HCT116 (cell line): ENCODE data around the gene CSNK1G1. TPM values are rescaled to one million over a fixed set of nuclear protein-coding genes. Genes with fewer than 3 reads are reported as not detected.

ENCODE experiments used
- ATAC-seq: fragments of 200-7000 bp; cut with Tn5 transposase; 2 replicates; pipeline ENCODE4 v1.9.1; 2020; ENCODE audit warnings: mild to moderate bottlenecking, moderate library complexity
- BruUV-seq: library from RNA; stranded (reverse); fragments of 400-500 nt; replicated peaks from 2 replicates; lab custom pipeline; 2021; lab: Mats Ljungman, UMichigan
- CTCF ChIA-PET: fragments of 300-600 bp; sonication (Branson Sonifier 250); formaldehyde crosslinking; loops from one replicate; lab custom pipeline; 2021; ENCODE audit warnings: antibody characterized with exemption; lab: Charles Lee
- POLR2A ChIA-PET: fragments of 300-600, 350-600 bp; sonication (Branson Sonifier 250); formaldehyde crosslinking; loops from one replicate; lab custom pipeline; 2021; ENCODE audit warnings: antibody characterized with exemption; lab: Charles Lee
- RAD21 ChIA-PET, 2 experiments: fragments of 300-600 bp; sonication (Branson Sonifier 250); formaldehyde crosslinking; loops; one replicate each; lab custom pipeline; 2023; ENCODE audit warnings: low total read pairs in 2 of 2; ENCODE audit not compliant: uncharacterized antibody in 2 of 2, unreplicated experiment in 2 of 2, low non-redundant PET in 1 of 2; lab: Charles Lee
- DNase-seq: peaks from one replicate; pipeline ENCODE4 v3.0.0-alpha.2; 2010; ENCODE audit warnings: low read depth, low spot score
- H2AFZ ChIP-seq: fragments of 200-600 bp; shearing (Covaris generic), sonication (generic); 2 replicates; pipeline ENCODE4 v1.6.1; 2017; ENCODE audit warnings: low read depth, mixed run types, mixed read lengths, antibody characterized with exemption, low read length; ENCODE audit not compliant: poor library complexity, severe bottlenecking
- H3K27ac ChIP-seq: 2 replicates; pipeline ENCODE4 v1.5.1; 2012; ENCODE audit warnings: low read depth, low read length
- H3K27me3 ChIP-seq: fragments of 200-600 bp; sonication (generic); 2 replicates; pipeline ENCODE4 v1.6.1; 2016; ENCODE audit warnings: mixed run types, low read length, mixed read lengths; ENCODE audit not compliant: insufficient read depth
- H3K36me3 ChIP-seq, 2 experiments: fragments of 200-500 bp in 1 of 2; fragments of 200-600 bp in 1 of 2; sonication (Bioruptor generic) in 1 of 2; sonication (generic) in 1 of 2; 2 replicates each; pipeline versions ENCODE4 v1.5.1 to v1.6.1; 2014 to 2016; ENCODE audit warnings: low read length in 2 of 2, inconsistent platforms in 1 of 2, mixed read lengths in 1 of 2, mixed run types in 1 of 2; ENCODE audit not compliant: insufficient read depth in 2 of 2, control insufficient read depth in 1 of 2
- H3K4me1 ChIP-seq, 2 experiments: fragments of 200-600 bp in 1 of 2; sonication (generic) in 1 of 2; 2 replicates each; pipeline versions ENCODE4 v1.5.1 to v1.6.1; 2012 to 2017; ENCODE audit warnings: low read length in 2 of 2, inconsistent platforms in 1 of 2, mild to moderate bottlenecking in 1 of 2, mixed read lengths in 1 of 2, mixed run types in 1 of 2, moderate library complexity in 1 of 2; ENCODE audit not compliant: insufficient read depth in 2 of 2, control insufficient read depth in 1 of 2
- H3K4me2 ChIP-seq: fragments of 200-600 bp; sonication (generic); 2 replicates; pipeline ENCODE4 v1.6.1; 2017; ENCODE audit warnings: mixed run types, low read length, mixed read lengths
- H3K4me3 ChIP-seq, 2 experiments: fragments of 200-600 bp in 1 of 2; sonication (generic) in 1 of 2; replicated peaks in 1 of 2; 2 replicates each; pipeline ENCODE4 v1.5.1; 2011 to 2016; ENCODE audit warnings: low read length in 2 of 2, control low read depth in 1 of 2, low read depth in 1 of 2, mild to moderate bottlenecking in 1 of 2, mixed read lengths in 1 of 2, mixed run types in 1 of 2
- H3K79me2 ChIP-seq: fragments of 200-600 bp; sonication (generic); 2 replicates; pipeline ENCODE4 v1.6.1; 2017; ENCODE audit warnings: mild to moderate bottlenecking, mixed run types, low read length, moderate library complexity, mixed read lengths; ENCODE audit not compliant: insufficient read depth
- H3K9ac ChIP-seq: fragments of 200-600 bp; sonication (generic); 2 replicates; pipeline ENCODE4 v1.6.1; 2016; ENCODE audit warnings: low read length, mixed read lengths
- H3K9me2 ChIP-seq: fragments of 200-600 bp; sonication (generic), shearing (Covaris generic); 2 replicates; pipeline ENCODE4 v1.6.1; 2017; ENCODE audit warnings: mixed run types, mild to moderate bottlenecking, moderate library complexity; ENCODE audit not compliant: insufficient read depth
- H3K9me3 ChIP-seq, 2 experiments: fragments of 200-500 bp in 1 of 2; fragments of 200-600 bp in 1 of 2; sonication (Bioruptor generic) in 1 of 2; sonication (generic) in 1 of 2; 2 replicates each; pipeline ENCODE4 v1.6.1; 2014 to 2017; ENCODE audit warnings: low read length in 2 of 2, mixed read lengths in 2 of 2, inconsistent platforms in 1 of 2, low read depth in 1 of 2, mild to moderate bottlenecking in 1 of 2, mixed run types in 1 of 2, moderate library complexity in 1 of 2; ENCODE audit not compliant: control insufficient read depth in 1 of 2, insufficient read depth in 1 of 2
- H4K20me1 ChIP-seq: fragments of 200-600 bp; sonication (generic), shearing (Covaris generic); 2 replicates; pipeline ENCODE4 v1.6.1; 2017; ENCODE audit warnings: mixed run types, mild to moderate bottlenecking, moderate library complexity; ENCODE audit not compliant: insufficient read depth
- CBX3 ChIP-seq: IDR thresholded peaks from 2 replicates; pipeline ENCODE4 v1.6.1; 2012; ENCODE audit warnings: low read depth
- EGR1 ChIP-seq: IDR thresholded peaks from 2 replicates; pipeline ENCODE4 v1.6.1; 2012; ENCODE audit warnings: low read depth
- ELF1 ChIP-seq: IDR thresholded peaks from 2 replicates; pipeline ENCODE4 v1.6.1; 2012; ENCODE audit warnings: low read depth, borderline replicate concordance
- EZH2 ChIP-seq: fragments of 200-600 bp; sonication (generic); IDR thresholded peaks from 2 replicates; pipeline ENCODE4 v1.6.1; 2017; ENCODE audit warnings: antibody characterized with exemption, mixed run types
- EZH2phosphoT487 ChIP-seq: fragments of 200-600 bp; IDR thresholded peaks from 2 replicates; pipeline ENCODE4 v1.6.1; 2018; ENCODE audit warnings: antibody characterized with exemption, borderline replicate concordance
- JUND ChIP-seq: IDR thresholded peaks from 2 replicates; pipeline ENCODE4 v1.6.1; 2012
- POLR2A ChIP-seq: IDR thresholded peaks from 2 replicates; pipeline ENCODE4 v1.7.0; 2011; ENCODE audit warnings: borderline replicate concordance; ENCODE audit not compliant: insufficient read depth, insufficient read length; ENCODE audit errors: extremely low read depth
- POLR2AphosphoS5 ChIP-seq: IDR thresholded peaks from 2 replicates; pipeline ENCODE4 v1.6.1; 2011; ENCODE audit warnings: mild to moderate bottlenecking, low read depth, low read length, moderate library complexity
- RAD21 ChIP-seq: IDR thresholded peaks from 2 replicates; pipeline ENCODE4 v1.6.1; 2012; ENCODE audit warnings: low read depth, mild to moderate bottlenecking
- SIN3A ChIP-seq: IDR thresholded peaks from 2 replicates; pipeline ENCODE4 v1.6.1; 2012; ENCODE audit warnings: low read depth
- SRF ChIP-seq: IDR thresholded peaks from 2 replicates; pipeline ENCODE4 v1.6.1; 2012; ENCODE audit warnings: low read depth
- TCF7L2 ChIP-seq: IDR thresholded peaks from 2 replicates; pipeline ENCODE4 v1.7.0; 2011; ENCODE audit warnings: borderline replicate concordance, inconsistent platforms; ENCODE audit not compliant: insufficient read depth, insufficient read length; ENCODE audit errors: extremely low read depth
- YY1 ChIP-seq: IDR thresholded peaks from 2 replicates; pipeline ENCODE4 v1.6.1; 2011; ENCODE audit warnings: low read length, low read depth, moderate library complexity, mild to moderate bottlenecking; ENCODE audit not compliant: insufficient replicate concordance; ENCODE audit errors: extremely low read depth
- ZNF274 ChIP-seq: fragments of 200-500 bp; sonication (Bioruptor generic); IDR thresholded peaks from 2 replicates; pipeline ENCODE4 v1.6.1; 2014; ENCODE audit warnings: mild to moderate bottlenecking, low read depth, low read length, inconsistent platforms
- intact Hi-C: fragments of 100-400 bp; cut with micrococcal nuclease; formaldehyde crosslinking; loops from 2 replicates; pipeline ENCODE4 v1.10.0; 2022
- total RNA-seq: library from RNA; stranded (reverse); gene quantifications from one replicate; pipeline ENCODE4 v1.2.1, GENCODE V29; 2021; ENCODE audit not compliant: unreplicated experiment
- TF ChIP-seq, protein P1 (sequence below): IDR thresholded peaks from 2 replicates; pipeline ENCODE4 v1.6.1; 2012; ENCODE audit warnings: low read depth
- TF ChIP-seq, protein P2 (sequence below): IDR thresholded peaks from 2 replicates; pipeline ENCODE4 v1.6.1; 2012
- TF ChIP-seq, protein P3 (sequence below), 3 experiments: fragments of 200-600 bp in 1 of 3; sonication (generic) in 1 of 3; IDR thresholded peaks in 2 of 3; conservative IDR thresholded peaks in 1 of 3; 2 replicates each; pipeline ENCODE4 v1.5.1; 2012 to 2017; ENCODE audit warnings: low read depth in 2 of 3, low read length in 2 of 3, antibody characterized with exemption in 1 of 3, borderline replicate concordance in 1 of 3, control low read depth in 1 of 3, mild to moderate bottlenecking in 1 of 3, mixed read lengths in 1 of 3, mixed run types in 1 of 3, moderate library complexity in 1 of 3; ENCODE audit not compliant: insufficient read depth in 1 of 3
- TF ChIP-seq, protein P4 (sequence below): IDR thresholded peaks from 2 replicates; pipeline ENCODE4 v1.6.1; 2012

The CSNK1G1 gene
- total RNA-seq, 1 experiment from 2014 or later: 21.1 TPM

DNA sequence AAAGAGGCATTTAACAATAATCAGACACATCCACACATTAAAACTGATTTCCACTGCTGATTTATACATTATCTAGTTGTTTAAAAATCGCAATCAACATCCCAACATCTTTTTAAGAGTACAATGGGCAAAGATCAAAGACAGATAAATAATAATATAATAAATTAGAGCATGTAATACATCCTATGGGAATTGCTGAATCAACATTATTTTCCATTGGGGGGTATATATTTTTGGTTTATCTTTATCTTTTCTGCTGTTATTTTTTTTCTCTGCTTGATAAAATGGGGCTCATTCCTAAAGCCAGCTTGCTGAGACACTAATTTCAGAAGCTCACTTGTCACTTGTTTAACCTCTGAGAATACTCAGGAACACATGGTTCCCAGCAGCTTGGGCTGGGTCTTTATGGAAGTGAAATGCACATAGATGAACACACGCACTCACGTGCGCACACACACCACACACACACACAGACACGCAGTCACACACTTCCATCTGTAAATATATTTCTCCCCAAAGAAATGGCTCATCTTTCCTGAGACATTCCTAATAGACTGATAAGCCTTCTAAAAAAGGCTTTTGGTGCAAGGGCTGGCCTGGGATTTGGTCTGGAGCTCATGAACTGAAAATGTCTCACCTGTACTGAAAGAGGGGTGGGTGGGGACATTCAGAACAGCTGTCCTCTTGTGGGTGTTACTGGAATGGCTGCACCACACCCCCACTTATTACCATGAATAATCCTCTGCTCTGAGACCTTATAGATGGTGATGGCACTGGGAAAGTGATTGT is 189.7 kb downstream of the CSNK1G1 start (continued):
- no peak for TF ChIP-seq RAD21

DNA sequence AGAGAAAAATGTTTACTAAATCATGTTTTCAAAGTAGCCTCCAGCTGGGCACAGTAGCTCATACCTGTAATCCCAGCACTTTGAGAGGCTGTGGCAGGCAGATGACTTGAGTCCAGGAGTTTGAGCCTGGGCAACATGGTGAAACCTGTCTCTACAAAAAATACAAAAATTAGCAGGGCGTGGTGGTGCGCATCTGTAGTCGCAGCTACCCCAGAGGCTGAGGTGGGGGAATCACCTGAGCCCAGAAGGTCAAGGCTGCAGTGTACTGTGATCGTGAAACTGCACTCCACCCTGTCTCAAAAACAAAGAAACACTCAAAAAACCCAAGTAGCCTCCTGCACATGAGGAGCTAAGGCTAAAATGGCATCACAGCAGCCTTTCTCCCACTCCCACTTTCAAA is 191.5 kb downstream of the CSNK1G1 start:
- ChIA-PET POLR2A (no interaction called here), RAD21 (no interaction called here), CTCF (no interaction called here)
- H3K9ac ChIP-seq: no peak overlapping the region
- H2AFZ ChIP-seq: no peak overlapping the region
- peaks cover 4 to 14% of the 10 kb centered on the region in 2 experiments; a peak in 3 of 4 replicates for H3K4me1 ChIP-seq
- H3K4me2 ChIP-seq: no peak overlapping the region
- no peak overlapping the region for H3K4me3 ChIP-seq
- peaks cover 10 to 12% of the 10 kb centered on the region in 2 experiments for H3K36me3 ChIP-seq
- intact Hi-C loops: no loop called here
- ATAC-seq (no peak), DNase-seq (no peak)
- no peak overlapping the region for H3K27ac ChIP-seq
- H3K79me2 ChIP-seq: peaks cover 33% of the 10 kb centered on the region
- BruUV-seq: no TSS peak
- H3K27me3 ChIP-seq: no peaks in the 10 kb centered on the region
- H3K9me3 ChIP-seq: no peaks in the 10 kb centered on the region
- H4K20me1 ChIP-seq: no peaks in the 10 kb centered on the region
- no peaks in the 10 kb centered on the region for H3K9me2 ChIP-seq
- TF ChIP-seq, protein P1, sequence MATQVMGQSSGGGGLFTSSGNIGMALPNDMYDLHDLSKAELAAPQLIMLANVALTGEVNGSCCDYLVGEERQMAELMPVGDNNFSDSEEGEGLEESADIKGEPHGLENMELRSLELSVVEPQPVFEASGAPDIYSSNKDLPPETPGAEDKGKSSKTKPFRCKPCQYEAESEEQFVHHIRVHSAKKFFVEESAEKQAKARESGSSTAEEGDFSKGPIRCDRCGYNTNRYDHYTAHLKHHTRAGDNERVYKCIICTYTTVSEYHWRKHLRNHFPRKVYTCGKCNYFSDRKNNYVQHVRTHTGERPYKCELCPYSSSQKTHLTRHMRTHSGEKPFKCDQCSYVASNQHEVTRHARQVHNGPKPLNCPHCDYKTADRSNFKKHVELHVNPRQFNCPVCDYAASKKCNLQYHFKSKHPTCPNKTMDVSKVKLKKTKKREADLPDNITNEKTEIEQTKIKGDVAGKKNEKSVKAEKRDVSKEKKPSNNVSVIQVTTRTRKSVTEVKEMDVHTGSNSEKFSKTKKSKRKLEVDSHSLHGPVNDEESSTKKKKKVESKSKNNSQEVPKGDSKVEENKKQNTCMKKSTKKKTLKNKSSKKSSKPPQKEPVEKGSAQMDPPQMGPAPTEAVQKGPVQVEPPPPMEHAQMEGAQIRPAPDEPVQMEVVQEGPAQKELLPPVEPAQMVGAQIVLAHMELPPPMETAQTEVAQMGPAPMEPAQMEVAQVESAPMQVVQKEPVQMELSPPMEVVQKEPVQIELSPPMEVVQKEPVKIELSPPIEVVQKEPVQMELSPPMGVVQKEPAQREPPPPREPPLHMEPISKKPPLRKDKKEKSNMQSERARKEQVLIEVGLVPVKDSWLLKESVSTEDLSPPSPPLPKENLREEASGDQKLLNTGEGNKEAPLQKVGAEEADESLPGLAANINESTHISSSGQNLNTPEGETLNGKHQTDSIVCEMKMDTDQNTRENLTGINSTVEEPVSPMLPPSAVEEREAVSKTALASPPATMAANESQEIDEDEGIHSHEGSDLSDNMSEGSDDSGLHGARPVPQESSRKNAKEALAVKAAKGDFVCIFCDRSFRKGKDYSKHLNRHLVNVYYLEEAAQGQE: no peak
- TF ChIP-seq ZNF274 (no peak), EGR1 (no peak), SIN3A (no peak), CBX3 (no peak), YY1 (no peak), SRF (no peak), POLR2A (no peak), EZH2phosphoT487 (no peak), POLR2AphosphoS5 (no peak), TCF7L2 (no peak), EZH2 (no peak), ELF1 (no peak), JUND (no peak)
- TF ChIP-seq, protein P2, sequence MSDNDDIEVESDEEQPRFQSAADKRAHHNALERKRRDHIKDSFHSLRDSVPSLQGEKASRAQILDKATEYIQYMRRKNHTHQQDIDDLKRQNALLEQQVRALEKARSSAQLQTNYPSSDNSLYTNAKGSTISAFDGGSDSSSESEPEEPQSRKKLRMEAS: no peak
- TF ChIP-seq, protein P3, sequence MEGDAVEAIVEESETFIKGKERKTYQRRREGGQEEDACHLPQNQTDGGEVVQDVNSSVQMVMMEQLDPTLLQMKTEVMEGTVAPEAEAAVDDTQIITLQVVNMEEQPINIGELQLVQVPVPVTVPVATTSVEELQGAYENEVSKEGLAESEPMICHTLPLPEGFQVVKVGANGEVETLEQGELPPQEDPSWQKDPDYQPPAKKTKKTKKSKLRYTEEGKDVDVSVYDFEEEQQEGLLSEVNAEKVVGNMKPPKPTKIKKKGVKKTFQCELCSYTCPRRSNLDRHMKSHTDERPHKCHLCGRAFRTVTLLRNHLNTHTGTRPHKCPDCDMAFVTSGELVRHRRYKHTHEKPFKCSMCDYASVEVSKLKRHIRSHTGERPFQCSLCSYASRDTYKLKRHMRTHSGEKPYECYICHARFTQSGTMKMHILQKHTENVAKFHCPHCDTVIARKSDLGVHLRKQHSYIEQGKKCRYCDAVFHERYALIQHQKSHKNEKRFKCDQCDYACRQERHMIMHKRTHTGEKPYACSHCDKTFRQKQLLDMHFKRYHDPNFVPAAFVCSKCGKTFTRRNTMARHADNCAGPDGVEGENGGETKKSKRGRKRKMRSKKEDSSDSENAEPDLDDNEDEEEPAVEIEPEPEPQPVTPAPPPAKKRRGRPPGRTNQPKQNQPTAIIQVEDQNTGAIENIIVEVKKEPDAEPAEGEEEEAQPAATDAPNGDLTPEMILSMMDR (IDR thresholded peaks at IDR 0.05 in 2 of 3, conservative IDR thresholded peaks at IDR 0.05 in 1 of 3; ENCODE audit: borderline replicate concordance in 1 of 3, insufficient read depth in 1 of 3, low read depth in 2 of 3, low read length in 2 of 3): no peak
- TF ChIP-seq, protein P4, sequence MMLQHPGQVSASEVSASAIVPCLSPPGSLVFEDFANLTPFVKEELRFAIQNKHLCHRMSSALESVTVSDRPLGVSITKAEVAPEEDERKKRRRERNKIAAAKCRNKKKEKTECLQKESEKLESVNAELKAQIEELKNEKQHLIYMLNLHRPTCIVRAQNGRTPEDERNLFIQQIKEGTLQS: no peak
